GM23338 (cell line): ENCODE data around the gene DGKG. TPM values are rescaled to one million over a fixed set of nuclear protein-coding genes. Genes with fewer than 3 reads are reported as not detected.
A peak's percentile ranks its signal among the peaks of the same experiment; 100 is the strongest.

Source experiments
- ATAC-seq: fragments of 200-7000 bp; cut with Tn5 transposase; 3 replicates; pipeline ENCODE4 v1.9.1; 2020
- DNase-seq: peaks from one replicate; pipeline ENCODE4 v3.0.0-alpha.2; 2015; ENCODE audit warnings: low spot score
- H2AFZ ChIP-seq: fragments of 200-600 bp; sonication (generic); 2 replicates; pipeline ENCODE4 v1.8.0; 2016; ENCODE audit warnings: antibody characterized with exemption, mild to moderate bottlenecking, moderate library complexity
- H3F3A ChIP-seq: fragments of 200-600 bp; sonication (generic); replicated peaks from 2 replicates; pipeline ENCODE4 v1.8.0; 2017; ENCODE audit warnings: antibody characterized with exemption, mixed run types, low read depth
- H3K27ac ChIP-seq: fragments of 200-600 bp; sonication (generic); 2 replicates; pipeline ENCODE4 v1.6.1; 2016; ENCODE audit warnings: low read depth
- H3K27me3 ChIP-seq: fragments of 200-600 bp; sonication (generic); 2 replicates; pipeline ENCODE4 v1.8.0; 2016; ENCODE audit warnings: mild to moderate bottlenecking, mixed run types, moderate library complexity; ENCODE audit not compliant: insufficient read depth
- H3K36me3 ChIP-seq: fragments of 200-600 bp; sonication (generic); 2 replicates; pipeline ENCODE4 v1.8.0; 2016; ENCODE audit warnings: mild to moderate bottlenecking; ENCODE audit not compliant: insufficient read depth
- H3K4me1 ChIP-seq: fragments of 200-600 bp; sonication (generic); 2 replicates; pipeline ENCODE4 v1.8.0; 2016; ENCODE audit warnings: mild to moderate bottlenecking, moderate library complexity; ENCODE audit not compliant: insufficient read depth
- H3K4me2 ChIP-seq: fragments of 200-600 bp; sonication (generic); 2 replicates; pipeline ENCODE4 v1.7.1; 2017; ENCODE audit warnings: mixed run types
- H3K4me3 ChIP-seq: fragments of 200-600 bp; sonication (generic); 2 replicates; pipeline ENCODE4 v1.6.1; 2016; ENCODE audit warnings: mixed run types
- H3K79me2 ChIP-seq: fragments of 200-600 bp; sonication (generic); replicated peaks from 2 replicates; pipeline ENCODE4 v1.8.0; 2017; ENCODE audit warnings: mild to moderate bottlenecking; ENCODE audit not compliant: insufficient read depth
- H3K9me2 ChIP-seq: fragments of 200-600 bp; sonication (generic); 2 replicates; pipeline ENCODE4 v1.8.0; 2017; ENCODE audit not compliant: insufficient read depth
- H4K20me1 ChIP-seq: fragments of 200-600 bp; sonication (generic); replicated peaks from 2 replicates; pipeline ENCODE4 v1.8.0; 2017; ENCODE audit warnings: mild to moderate bottlenecking; ENCODE audit not compliant: insufficient read depth
- H3K27ac Mint-ChIP-seq: 2 replicates; pipeline ENCODE4 v1.8.0; 2020; ENCODE audit warnings: inconsistent platforms, mild to moderate bottlenecking, moderate library complexity, mixed read lengths
- H3K27me3 Mint-ChIP-seq: 3 replicates; pipeline ENCODE4 v1.8.0; 2022; ENCODE audit warnings: low read depth, mild to moderate bottlenecking, moderate library complexity, mixed read lengths, inconsistent platforms; ENCODE audit not compliant: insufficient read depth, poor library complexity
- H3K36me3 Mint-ChIP-seq: 3 replicates; pipeline ENCODE4 v1.8.0; 2021; ENCODE audit warnings: low read depth, mild to moderate bottlenecking, inconsistent platforms, moderate library complexity, mixed read lengths
- H3K4me1 Mint-ChIP-seq: 3 replicates; pipeline ENCODE4 v1.8.0; 2020; ENCODE audit warnings: mild to moderate bottlenecking, inconsistent platforms, mixed read lengths
- H3K4me3 Mint-ChIP-seq: 3 replicates; pipeline ENCODE4 v1.8.0; 2021; ENCODE audit warnings: moderate library complexity, mild to moderate bottlenecking, inconsistent platforms, mixed read lengths
- H3K9me3 Mint-ChIP-seq: 3 replicates; pipeline ENCODE4 v1.8.0; 2020; ENCODE audit warnings: moderate library complexity, mild to moderate bottlenecking, inconsistent platforms, mixed read lengths
- CTCF ChIP-seq, 2 experiments: fragments of 200-600 bp in 1 of 2; sonication (generic) in 1 of 2; conservative IDR thresholded peaks; 2 replicates each; pipeline versions ENCODE4 v1.5.1 to v1.6.1; 2016 to 2017; ENCODE audit warnings: antibody characterized with exemption in 2 of 2, low read depth in 2 of 2, mild to moderate bottlenecking in 2 of 2, moderate library complexity in 1 of 2
- JUNB ChIP-seq: IDR thresholded peaks from one replicate; pipeline ENCODE4 v1.6.1; 2016; ENCODE audit warnings: antibody characterized with exemption; ENCODE audit not compliant: unreplicated experiment
- POLR2AphosphoS5 ChIP-seq: IDR thresholded peaks from 2 replicates; pipeline ENCODE4 v1.6.1; 2016; ENCODE audit warnings: antibody characterized with exemption, low read depth
- ZNF462 ChIP-seq: fragments of 250-450 bp; sonication (Bioruptor Pico); IDR thresholded peaks from 2 replicates; pipeline ENCODE4 v1.5.0; 2020; ENCODE audit warnings: mild to moderate bottlenecking, moderate library complexity
- polyA plus RNA-seq: library from polyadenylated mRNA; unstranded; fragments of >200 nt; fragmentation: Nextera tagmentation; extraction: Ambion mirVana; gene quantifications from 2 replicates; pipeline ENCODE4 v1.2.1, GENCODE V29; 2016
- total RNA-seq: library from RNA; depleted of rRNA; stranded (reverse); fragments of >200 nt; shearing (Covaris generic); gene quantifications from 2 replicates; pipeline ENCODE4 v1.2.3, GENCODE V29; 2014

DGKG gene
- total and polyA plus RNA-seq, 2 experiments from 2014 or later = 0.14 to 0.31 TPM

- TF ChIP-seq ZNF462 (CRISPR knock-in tag) (no peak), POLR2AphosphoS5 (no peak)
Measured at GRCh38 chr3:186209810-186210752, 152.0 kb downstream of the DGKG start (continued).

GRCh38 chr3:186208296-186208989, 153.6 kb downstream of the DGKG start:
- H3K9me2 ChIP-seq = 0 out of 2 replicates have a peak, but pooled peaks cover 3% of the 10 kb centered on the region
- ATAC-seq (peak; percentile 52), DNase-seq (peak; percentile 65)
- Mint-ChIP-seq H3K4me1 (peaks cover 29% of the 10 kb centered on the region), H3K27ac (peak overlapping the region; percentile 2; the same call in 1 of the 2 replicates), H3K9me3 (no peaks in the 10 kb centered on the region; the same call in 2 of the 3 replicates), H3K4me3 (no peak overlapping the region), H3K36me3 (no peaks in the 10 kb centered on the region), H3K27me3 (peaks cover 11% of the 10 kb centered on the region)
- no peak overlapping the region for H3K4me2 ChIP-seq
- peak; percentile 55 to 72 for TF ChIP-seq CTCF (conservative IDR thresholded peaks at IDR 0.05; ENCODE audit: low read depth in 2 of 2)
- no peak for TF ChIP-seq POLR2AphosphoS5
- no peak for TF ChIP-seq JUNB
- 0 out of 2 replicates have a peak, but pooled peaks cover 6% of the 10 kb centered on the region for H3F3A ChIP-seq
- H2AFZ ChIP-seq = no peak overlapping the region
- H3K36me3 ChIP-seq = no peaks in the 10 kb centered on the region
- H3K4me1 ChIP-seq = peaks cover 17% of the 10 kb centered on the region
- H3K4me3 ChIP-seq = no peak overlapping the region
- no peak overlapping the region for H3K27ac ChIP-seq
- no peaks in the 10 kb centered on the region for H3K79me2 ChIP-seq
- no peaks in the 10 kb centered on the region for H3K27me3 ChIP-seq
- H4K20me1 ChIP-seq = no peaks in the 10 kb centered on the region
